HCT116 (cell line): Measurements from ENCODE around the gene ACTN2. TPM values are rescaled to one million over a fixed set of nuclear protein-coding genes. Genes with fewer than 3 reads are reported as not detected.

Experiments used
- ATAC-seq: fragments of 200-7000 bp; cut with Tn5 transposase; 2 replicates; pipeline ENCODE4 v1.9.1; 2020; ENCODE audit warnings: mild to moderate bottlenecking, moderate library complexity
- BruUV-seq: library from RNA; stranded (reverse); fragments of 400-500 nt; replicated peaks from 2 replicates; lab custom pipeline; 2021; lab: Mats Ljungman, UMichigan
- CTCF ChIA-PET: fragments of 300-600 bp; sonication (Branson Sonifier 250); formaldehyde crosslinking; loops from one replicate; lab custom pipeline; 2021; ENCODE audit warnings: antibody characterized with exemption; lab: Charles Lee
- POLR2A ChIA-PET: fragments of 300-600, 350-600 bp; sonication (Branson Sonifier 250); formaldehyde crosslinking; loops from one replicate; lab custom pipeline; 2021; ENCODE audit warnings: antibody characterized with exemption; lab: Charles Lee
- RAD21 ChIA-PET, 2 experiments: fragments of 300-600 bp; sonication (Branson Sonifier 250); formaldehyde crosslinking; loops; one replicate each; lab custom pipeline; 2023; ENCODE audit warnings: low total read pairs in 2 of 2; ENCODE audit not compliant: uncharacterized antibody in 2 of 2, unreplicated experiment in 2 of 2, low non-redundant PET in 1 of 2; lab: Charles Lee
- DNase-seq: peaks from one replicate; pipeline ENCODE4 v3.0.0-alpha.2; 2010; ENCODE audit warnings: low read depth, low spot score
- H2AFZ ChIP-seq: fragments of 200-600 bp; shearing (Covaris generic), sonication (generic); 2 replicates; pipeline ENCODE4 v1.6.1; 2017; ENCODE audit warnings: low read depth, mixed run types, mixed read lengths, antibody characterized with exemption, low read length; ENCODE audit not compliant: poor library complexity, severe bottlenecking
- H3K27ac ChIP-seq: 2 replicates; pipeline ENCODE4 v1.5.1; 2012; ENCODE audit warnings: low read depth, low read length
- H3K27me3 ChIP-seq: fragments of 200-600 bp; sonication (generic); 2 replicates; pipeline ENCODE4 v1.6.1; 2016; ENCODE audit warnings: mixed run types, low read length, mixed read lengths; ENCODE audit not compliant: insufficient read depth
- H3K36me3 ChIP-seq, 2 experiments: fragments of 200-500 bp in 1 of 2; fragments of 200-600 bp in 1 of 2; sonication (Bioruptor generic) in 1 of 2; sonication (generic) in 1 of 2; 2 replicates each; pipeline versions ENCODE4 v1.5.1 to v1.6.1; 2014 to 2016; ENCODE audit warnings: low read length in 2 of 2, inconsistent platforms in 1 of 2, mixed read lengths in 1 of 2, mixed run types in 1 of 2; ENCODE audit not compliant: insufficient read depth in 2 of 2, control insufficient read depth in 1 of 2
- H3K4me1 ChIP-seq, 2 experiments: fragments of 200-600 bp in 1 of 2; sonication (generic) in 1 of 2; 2 replicates each; pipeline versions ENCODE4 v1.5.1 to v1.6.1; 2012 to 2017; ENCODE audit warnings: low read length in 2 of 2, inconsistent platforms in 1 of 2, mild to moderate bottlenecking in 1 of 2, mixed read lengths in 1 of 2, mixed run types in 1 of 2, moderate library complexity in 1 of 2; ENCODE audit not compliant: insufficient read depth in 2 of 2, control insufficient read depth in 1 of 2
- H3K4me2 ChIP-seq: fragments of 200-600 bp; sonication (generic); 2 replicates; pipeline ENCODE4 v1.6.1; 2017; ENCODE audit warnings: mixed run types, low read length, mixed read lengths
- H3K4me3 ChIP-seq, 2 experiments: fragments of 200-600 bp in 1 of 2; sonication (generic) in 1 of 2; replicated peaks in 1 of 2; 2 replicates each; pipeline ENCODE4 v1.5.1; 2011 to 2016; ENCODE audit warnings: low read length in 2 of 2, control low read depth in 1 of 2, low read depth in 1 of 2, mild to moderate bottlenecking in 1 of 2, mixed read lengths in 1 of 2, mixed run types in 1 of 2
- H3K79me2 ChIP-seq: fragments of 200-600 bp; sonication (generic); 2 replicates; pipeline ENCODE4 v1.6.1; 2017; ENCODE audit warnings: mild to moderate bottlenecking, mixed run types, low read length, moderate library complexity, mixed read lengths; ENCODE audit not compliant: insufficient read depth
- H3K9ac ChIP-seq: fragments of 200-600 bp; sonication (generic); 2 replicates; pipeline ENCODE4 v1.6.1; 2016; ENCODE audit warnings: low read length, mixed read lengths
- H3K9me2 ChIP-seq: fragments of 200-600 bp; sonication (generic), shearing (Covaris generic); 2 replicates; pipeline ENCODE4 v1.6.1; 2017; ENCODE audit warnings: mixed run types, mild to moderate bottlenecking, moderate library complexity; ENCODE audit not compliant: insufficient read depth
- H3K9me3 ChIP-seq, 2 experiments: fragments of 200-500 bp in 1 of 2; fragments of 200-600 bp in 1 of 2; sonication (Bioruptor generic) in 1 of 2; sonication (generic) in 1 of 2; 2 replicates each; pipeline ENCODE4 v1.6.1; 2014 to 2017; ENCODE audit warnings: low read length in 2 of 2, mixed read lengths in 2 of 2, inconsistent platforms in 1 of 2, low read depth in 1 of 2, mild to moderate bottlenecking in 1 of 2, mixed run types in 1 of 2, moderate library complexity in 1 of 2; ENCODE audit not compliant: control insufficient read depth in 1 of 2, insufficient read depth in 1 of 2
- H4K20me1 ChIP-seq: fragments of 200-600 bp; sonication (generic), shearing (Covaris generic); 2 replicates; pipeline ENCODE4 v1.6.1; 2017; ENCODE audit warnings: mixed run types, mild to moderate bottlenecking, moderate library complexity; ENCODE audit not compliant: insufficient read depth
- ATF3 ChIP-seq: IDR thresholded peaks from 2 replicates; pipeline ENCODE4 v1.6.1; 2012
- CBX3 ChIP-seq: IDR thresholded peaks from 2 replicates; pipeline ENCODE4 v1.6.1; 2012; ENCODE audit warnings: low read depth
- CEBPB ChIP-seq: IDR thresholded peaks from 2 replicates; pipeline ENCODE4 v1.6.1; 2012; ENCODE audit warnings: low read depth
- CTCF ChIP-seq, 3 experiments: fragments of 200-600 bp in 1 of 3; sonication (generic) in 1 of 3; IDR thresholded peaks in 2 of 3; conservative IDR thresholded peaks in 1 of 3; 2 replicates each; pipeline ENCODE4 v1.5.1; 2012 to 2017; ENCODE audit warnings: low read depth in 2 of 3, low read length in 2 of 3, antibody characterized with exemption in 1 of 3, borderline replicate concordance in 1 of 3, control low read depth in 1 of 3, mild to moderate bottlenecking in 1 of 3, mixed read lengths in 1 of 3, mixed run types in 1 of 3, moderate library complexity in 1 of 3; ENCODE audit not compliant: insufficient read depth in 1 of 3
- EGR1 ChIP-seq: IDR thresholded peaks from 2 replicates; pipeline ENCODE4 v1.6.1; 2012; ENCODE audit warnings: low read depth
- ELF1 ChIP-seq: IDR thresholded peaks from 2 replicates; pipeline ENCODE4 v1.6.1; 2012; ENCODE audit warnings: low read depth, borderline replicate concordance
- EZH2phosphoT487 ChIP-seq: fragments of 200-600 bp; IDR thresholded peaks from 2 replicates; pipeline ENCODE4 v1.6.1; 2018; ENCODE audit warnings: antibody characterized with exemption, borderline replicate concordance
- FOSL1 ChIP-seq: IDR thresholded peaks from 2 replicates; pipeline ENCODE4 v1.6.1; 2012; ENCODE audit warnings: low read depth
- JUND ChIP-seq: IDR thresholded peaks from 2 replicates; pipeline ENCODE4 v1.6.1; 2012
- POLR2A ChIP-seq: IDR thresholded peaks from 2 replicates; pipeline ENCODE4 v1.7.0; 2011; ENCODE audit warnings: borderline replicate concordance; ENCODE audit not compliant: insufficient read depth, insufficient read length; ENCODE audit errors: extremely low read depth
- POLR2AphosphoS5 ChIP-seq: IDR thresholded peaks from 2 replicates; pipeline ENCODE4 v1.6.1; 2011; ENCODE audit warnings: mild to moderate bottlenecking, low read depth, low read length, moderate library complexity
- REST ChIP-seq: IDR thresholded peaks from 2 replicates; pipeline ENCODE4 v1.6.1; 2012; ENCODE audit warnings: low read depth
- SIN3A ChIP-seq: IDR thresholded peaks from 2 replicates; pipeline ENCODE4 v1.6.1; 2012; ENCODE audit warnings: low read depth
- SP1 ChIP-seq: IDR thresholded peaks from 2 replicates; pipeline ENCODE4 v1.6.1; 2012; ENCODE audit warnings: low read depth
- SRF ChIP-seq: IDR thresholded peaks from 2 replicates; pipeline ENCODE4 v1.6.1; 2012; ENCODE audit warnings: low read depth
- TCF7L2 ChIP-seq: IDR thresholded peaks from 2 replicates; pipeline ENCODE4 v1.7.0; 2011; ENCODE audit warnings: borderline replicate concordance, inconsistent platforms; ENCODE audit not compliant: insufficient read depth, insufficient read length; ENCODE audit errors: extremely low read depth
- YY1 ChIP-seq: IDR thresholded peaks from 2 replicates; pipeline ENCODE4 v1.6.1; 2011; ENCODE audit warnings: low read length, low read depth, moderate library complexity, mild to moderate bottlenecking; ENCODE audit not compliant: insufficient replicate concordance; ENCODE audit errors: extremely low read depth
- ZFX ChIP-seq: fragments of 450-650 bp; IDR thresholded peaks from 2 replicates; pipeline ENCODE4 v1.6.1; 2017
- intact Hi-C: fragments of 100-400 bp; cut with micrococcal nuclease; formaldehyde crosslinking; loops from 2 replicates; pipeline ENCODE4 v1.10.0; 2022
- total RNA-seq: library from RNA; stranded (reverse); gene quantifications from one replicate; pipeline ENCODE4 v1.2.1, GENCODE V29; 2021; ENCODE audit not compliant: unreplicated experiment

Gene ACTN2
- total RNA-seq, 1 experiment from 2014 or later: 0.20 TPM

- intact Hi-C loops: no loop called here
- Histone ChIP-seq H2AFZ (no peak overlapping the region), H4K20me1 (no peaks in the 10 kb centered on the region), H3K36me3 (no peaks in the 10 kb centered on the region), H3K9me3 (no peaks in the 10 kb centered on the region), H3K27me3 (no peaks in the 10 kb centered on the region), H3K79me2 (no peaks in the 10 kb centered on the region), H3K27ac (no peak overlapping the region), H3K4me2 (no peak overlapping the region), H3K9ac (no peak overlapping the region), H3K4me1 (no peaks in the 10 kb centered on the region), H3K4me3 (no peak overlapping the region), H3K9me2 (no peaks in the 10 kb centered on the region)
- CTCF ChIA-PET: interaction anchor here (1.5 kb wide), 1 partner anchor 27 kb away, joined by 5 read pairs; no protein-coding TSS in a partner anchor
- RAD21 ChIA-PET: no interaction called here
- DNase-seq (no peak), ATAC-seq (no peak)
- no TSS peak for BruUV-seq
- POLR2A ChIA-PET: interaction anchor here (1.6 kb wide), 1 partner anchor 9 kb away, joined by 5 read pairs; the partner anchor contains the start of gene MTR
- no peak for TF ChIP-seq CTCF (IDR thresholded peaks at IDR 0.05 in 2 of 3, conservative IDR thresholded peaks at IDR 0.05 in 1 of 3; ENCODE audit: borderline replicate concordance in 1 of 3, insufficient read depth in 1 of 3, low read depth in 2 of 3, low read length in 2 of 3)
- TF ChIP-seq ATF3: no peak
- TF ChIP-seq SP1: no peak
- no peak for TF ChIP-seq ELF1
- TF ChIP-seq POLR2AphosphoS5: no peak
- no peak for TF ChIP-seq POLR2A
- no peak for TF ChIP-seq SIN3A
- TF ChIP-seq SRF: no peak
- TF ChIP-seq JUND: no peak
- TF ChIP-seq ZFX: no peak
- no peak for TF ChIP-seq FOSL1
- TF ChIP-seq EZH2phosphoT487: no peak
- TF ChIP-seq YY1: no peak
- TF ChIP-seq EGR1: no peak
- TF ChIP-seq REST: no peak
- TF ChIP-seq TCF7L2: no peak
- TF ChIP-seq CEBPB: no peak
- TF ChIP-seq CBX3: no peak
These were observed 100.2 kb downstream of the ACTN2 start for GRCh38 chr1:236786453-236786852.
